Right atrium auricular region (tissue), 2 donors: ENCODE measurements around the gene MTMR2. TPM values are rescaled to one million over a fixed set of nuclear protein-coding genes. Genes with fewer than 3 reads are reported as not detected.

ENCODE experiments used
- DNase-seq: peaks from one replicate; pipeline ENCODE4 v3.0.0-alpha.2; 2019; ENCODE audit warnings: low spot score
- H3K27ac ChIP-seq, 2 donors: fragments of 200-600 bp; sonication (generic); 1 replicate in 1 of 2; 2 replicates in 1 of 2; pipeline ENCODE4 v1.5.1; 2016 to 2019
- H3K27me3 ChIP-seq, 2 donors: fragments of 200-600 bp; sonication (generic); one replicate each; pipeline versions ENCODE4 v1.5.1 to v1.6.0; 2017 to 2019
- H3K36me3 ChIP-seq: fragments of 200-600 bp; sonication (generic); one replicate; pipeline ENCODE4 v1.5.1; 2016
- H3K4me1 ChIP-seq, 2 donors: fragments of 200-600 bp; sonication (generic); one replicate each; pipeline versions ENCODE4 v1.5.1 to v1.6.0; 2017 to 2019
- H3K4me3 ChIP-seq, 2 donors: fragments of 200-600 bp; sonication (generic); 1 replicate in 1 of 2; 2 replicates in 1 of 2; pipeline ENCODE4 v1.5.1; 2017 to 2019; ENCODE audit warnings: mild to moderate bottlenecking in 1 of 2, moderate library complexity in 1 of 2
- H3K9me3 ChIP-seq, 2 donors: fragments of 200-600 bp; sonication (generic); one replicate each; pipeline ENCODE4 v1.5.1; 2019
- total RNA-seq, 2 donors: library from RNA; depleted of rRNA; stranded (reverse); fragments of >200 nt; gene quantifications; one replicate each; pipeline ENCODE4 v1.1.0, GENCODE V29; 2016
- TF ChIP-seq, protein P1 (sequence below), 2 donors: fragments of 200-600 bp; sonication (generic); IDR thresholded peaks; one replicate each; pipeline ENCODE4 v1.5.1; 2019; ENCODE audit warnings: antibody characterized with exemption in 2 of 2

Gene MTMR2
- total RNA-seq, 2 donors from 2014 or later, result 14.9 to 15.3 TPM

GRCh38 chr11:95803973-95804372 lies 119.9 kb downstream of the MTMR2 start:
- Histone ChIP-seq H3K27me3 (no peaks in the 10 kb centered on the region), H3K9me3 (no peaks in the 10 kb centered on the region), H3K4me3 (no peak overlapping the region), H3K36me3 (peaks cover 5% of the 10 kb centered on the region), H3K27ac (no peak overlapping the region), H3K4me1 (peaks cover 0 to 3% of the 10 kb centered on the region in 2 donors)
- no peak for DNase-seq
- TF ChIP-seq, protein P1, sequence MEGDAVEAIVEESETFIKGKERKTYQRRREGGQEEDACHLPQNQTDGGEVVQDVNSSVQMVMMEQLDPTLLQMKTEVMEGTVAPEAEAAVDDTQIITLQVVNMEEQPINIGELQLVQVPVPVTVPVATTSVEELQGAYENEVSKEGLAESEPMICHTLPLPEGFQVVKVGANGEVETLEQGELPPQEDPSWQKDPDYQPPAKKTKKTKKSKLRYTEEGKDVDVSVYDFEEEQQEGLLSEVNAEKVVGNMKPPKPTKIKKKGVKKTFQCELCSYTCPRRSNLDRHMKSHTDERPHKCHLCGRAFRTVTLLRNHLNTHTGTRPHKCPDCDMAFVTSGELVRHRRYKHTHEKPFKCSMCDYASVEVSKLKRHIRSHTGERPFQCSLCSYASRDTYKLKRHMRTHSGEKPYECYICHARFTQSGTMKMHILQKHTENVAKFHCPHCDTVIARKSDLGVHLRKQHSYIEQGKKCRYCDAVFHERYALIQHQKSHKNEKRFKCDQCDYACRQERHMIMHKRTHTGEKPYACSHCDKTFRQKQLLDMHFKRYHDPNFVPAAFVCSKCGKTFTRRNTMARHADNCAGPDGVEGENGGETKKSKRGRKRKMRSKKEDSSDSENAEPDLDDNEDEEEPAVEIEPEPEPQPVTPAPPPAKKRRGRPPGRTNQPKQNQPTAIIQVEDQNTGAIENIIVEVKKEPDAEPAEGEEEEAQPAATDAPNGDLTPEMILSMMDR (IDR thresholded peaks at IDR 0.05), result no peak

DNA sequence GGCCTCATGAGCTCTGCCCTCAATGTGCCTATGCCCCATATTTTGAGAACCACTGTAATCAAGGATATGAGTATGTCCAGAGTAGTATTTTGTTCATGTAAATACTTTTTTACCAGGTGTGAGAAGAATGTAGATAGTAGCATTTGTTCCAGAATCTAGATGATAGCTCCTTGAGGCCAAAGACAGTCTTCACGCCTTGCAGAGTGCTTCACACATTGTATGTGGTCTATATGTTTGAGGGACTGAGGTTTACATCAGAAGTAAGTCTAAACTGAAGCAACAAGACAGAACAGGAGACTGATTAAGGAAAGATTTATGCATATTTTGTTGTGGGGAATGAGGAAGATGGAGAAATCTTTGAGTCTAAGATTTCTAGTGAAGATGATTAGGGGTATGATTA lies 121.1 kb downstream of the MTMR2 start:
- Histone ChIP-seq H3K4me1 (peaks cover 0 to 3% of the 10 kb centered on the region in 2 donors), H3K4me3 (no peak overlapping the region), H3K36me3 (peaks cover 5% of the 10 kb centered on the region), H3K27ac (no peak overlapping the region), H3K27me3 (no peaks in the 10 kb centered on the region), H3K9me3 (no peaks in the 10 kb centered on the region)
- TF ChIP-seq, protein P1 (IDR thresholded peaks at IDR 0.05), result no peak
- DNase-seq, result no peak

GRCh38 chr11:95800438-95800837 lies 123.5 kb downstream of the MTMR2 start:
- Histone ChIP-seq H3K27ac (no peak overlapping the region), H3K36me3 (peaks cover 5% of the 10 kb centered on the region), H3K27me3 (no peaks in the 10 kb centered on the region), H3K4me1 (no peaks in the 10 kb centered on the region), H3K4me3 (no peak overlapping the region), H3K9me3 (no peaks in the 10 kb centered on the region)
- TF ChIP-seq, protein P1 (IDR thresholded peaks at IDR 0.05), result no peak
- no peak for DNase-seq

DNA sequence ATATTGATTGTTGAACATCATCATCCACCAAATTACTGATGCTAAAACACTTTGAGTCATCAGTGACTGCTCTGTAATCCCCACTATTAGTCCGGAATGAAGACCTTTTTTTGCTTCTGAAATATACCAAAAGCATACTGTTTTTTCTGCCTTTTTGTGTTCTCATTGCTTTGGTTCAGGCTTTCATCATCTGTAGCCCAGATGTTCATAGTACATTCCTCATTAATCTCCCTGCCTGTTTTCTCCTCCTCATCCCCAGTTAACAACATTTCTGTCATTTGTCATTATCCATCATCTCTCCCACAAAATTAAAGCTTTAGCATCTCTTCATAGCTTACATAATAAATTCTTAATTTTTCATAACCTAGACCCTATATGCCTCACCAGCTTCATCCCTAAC lies 124.4 kb downstream of the MTMR2 start:
- H3K27ac ChIP-seq, result no peak overlapping the region
- TF ChIP-seq, protein P1 (IDR thresholded peaks at IDR 0.05), result no peak
- DNase-seq, result no peak
- no peaks in the 10 kb centered on the region for H3K9me3 ChIP-seq
- no peaks in the 10 kb centered on the region for H3K27me3 ChIP-seq
- no peak overlapping the region for H3K4me3 ChIP-seq
- H3K4me1 ChIP-seq, result no peaks in the 10 kb centered on the region
- H3K36me3 ChIP-seq, result peaks cover 5% of the 10 kb centered on the region

DNA sequence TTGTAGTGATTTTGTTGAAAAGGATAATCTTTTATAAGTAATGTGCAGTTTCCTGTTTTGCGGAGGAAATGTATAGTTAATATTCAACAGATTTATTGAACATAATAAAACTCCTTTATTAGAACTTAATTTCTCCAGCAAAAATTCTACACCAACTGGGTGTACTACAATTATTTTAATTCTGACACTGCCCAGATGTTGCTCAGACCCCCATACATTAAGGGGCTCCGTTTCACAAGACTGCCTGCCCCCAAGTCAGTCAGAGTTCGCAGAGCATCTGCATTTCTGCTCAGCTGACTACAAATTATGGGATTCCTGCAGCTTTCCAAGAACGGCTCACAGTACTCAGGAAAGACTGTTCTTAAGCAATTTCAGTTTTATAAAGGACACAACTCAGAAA lies 127.4 kb downstream of the MTMR2 start:
- no peak overlapping the region for H3K4me3 ChIP-seq
- DNase-seq, result no peak
- peaks cover 5% of the 10 kb centered on the region for H3K36me3 ChIP-seq
- peaks cover 0 to 10% of the 10 kb centered on the region in 2 donors for H3K4me1 ChIP-seq
- H3K27me3 ChIP-seq, result no peaks in the 10 kb centered on the region
- no peak overlapping the region for H3K27ac ChIP-seq
- no peaks in the 10 kb centered on the region for H3K9me3 ChIP-seq
- TF ChIP-seq, protein P1 (IDR thresholded peaks at IDR 0.05), result no peak

- H3K9me3 ChIP-seq, result no peaks in the 10 kb centered on the region
- H3K4me3 ChIP-seq, result no peak overlapping the region
- no peak for DNase-seq
- peaks cover 0 to 14% of the 10 kb centered on the region in 2 donors for H3K4me1 ChIP-seq
- TF ChIP-seq, protein P1 (IDR thresholded peaks at IDR 0.05), result no peak
- no peaks in the 10 kb centered on the region for H3K27me3 ChIP-seq
- H3K36me3 ChIP-seq, result peaks cover 5% of the 10 kb centered on the region
- H3K27ac ChIP-seq, result no peak overlapping the region
Measured at GRCh38 chr11:95795627-95796295, 128.1 kb downstream of the MTMR2 start.
